Activated naive CD8-positive, alpha-beta T cell treated with anti-CD3 and anti-CD28 coated beads, Interleukin-2, amount 10 ng/mL, durations not matched to agents 7 days and 5 days (primary cell): ENCODE measurements around the gene C2orf76. TPM values are rescaled to one million over a fixed set of nuclear protein-coding genes. Genes with fewer than 3 reads are reported as not detected.

Experiments
- ATAC-seq: fragments of 150-1000 bp; cut with Tn5 transposase; one replicate; pipeline ENCODE4 v1.10.0; 2021; ENCODE audit warnings: low read depth, moderate library complexity
- POLR2A ChIA-PET: fragments of 350-600 bp; sonication (Branson Sonifier 250); formaldehyde crosslinking; loops from one replicate; lab custom pipeline; 2021; ENCODE audit warnings: antibody characterized with exemption; lab: Charles Lee
- DNase-seq: peaks from one replicate; pipeline ENCODE4 v3.0.0; 2021
- H3K27ac Mint-ChIP-seq: one replicate; pipeline ENCODE4 v1.8.0; 2022; ENCODE audit warnings: mild to moderate bottlenecking, mixed read lengths
- H3K27me3 Mint-ChIP-seq: one replicate; pipeline ENCODE4 v1.8.0; 2022; ENCODE audit warnings: mild to moderate bottlenecking, moderate library complexity, mixed read lengths
- H3K36me3 Mint-ChIP-seq: one replicate; pipeline ENCODE4 v1.8.0; 2021; ENCODE audit warnings: mild to moderate bottlenecking, mixed read lengths
- H3K4me1 Mint-ChIP-seq: one replicate; pipeline ENCODE4 v1.8.0; 2021; ENCODE audit warnings: mixed read lengths
- H3K4me3 Mint-ChIP-seq: one replicate; pipeline ENCODE4 v1.8.0; 2022; ENCODE audit warnings: mild to moderate bottlenecking, moderate library complexity, mixed read lengths
- H3K9me3 Mint-ChIP-seq: one replicate; pipeline ENCODE4 v1.8.0; 2021; ENCODE audit warnings: mixed read lengths
- total RNA-seq, 2 experiments: library from RNA; stranded (reverse); gene quantifications; one replicate each; pipeline ENCODE4 v1.2.3, GENCODE V29; 2021

Gene C2orf76
- total RNA-seq, 2 experiments from 2014 or later = 6.4 to 7.5 TPM

GRCh38 chr2:119256582-119256921 lies 110.1 kb downstream of the C2orf76 start:
- ATAC-seq = no peak
- H3K27me3 Mint-ChIP-seq = no peaks in the 10 kb centered on the region
- H3K36me3 Mint-ChIP-seq = no peaks in the 10 kb centered on the region

GRCh38 chr2:119255760-119256581 lies 110.7 kb downstream of the C2orf76 start:
- ATAC-seq = no peak
- POLR2A ChIA-PET = no interaction called here
- Mint-ChIP-seq H3K9me3 (no peaks in the 10 kb centered on the region), H3K4me3 (no peak overlapping the region), H3K4me1 (no peaks in the 10 kb centered on the region), H3K36me3 (no peaks in the 10 kb centered on the region), H3K27me3 (no peaks in the 10 kb centered on the region), H3K27ac (no peak overlapping the region)
- no peak for DNase-seq

More at GRCh38 chr2:119256582-119256921, 110.1 kb downstream of the C2orf76 start:
- no peak for DNase-seq
- Mint-ChIP-seq H3K4me1 (no peaks in the 10 kb centered on the region), H3K4me3 (no peak overlapping the region), H3K27ac (no peak overlapping the region), H3K9me3 (no peaks in the 10 kb centered on the region)
- POLR2A ChIA-PET = no interaction called here

- Mint-ChIP-seq H3K4me3 (no peak overlapping the region), H3K4me1 (no peaks in the 10 kb centered on the region), H3K36me3 (no peaks in the 10 kb centered on the region), H3K27me3 (no peaks in the 10 kb centered on the region), H3K9me3 (no peaks in the 10 kb centered on the region), H3K27ac (no peak overlapping the region)
- ATAC-seq = no peak
- no peak for DNase-seq
- POLR2A ChIA-PET = no interaction called here
These were observed 112.0 kb downstream of the C2orf76 start for GRCh38 chr2:119254601-119255080.

GRCh38 chr2:119253760-119254600 lies 112.7 kb downstream of the C2orf76 start:
- H3K27ac Mint-ChIP-seq = no peak overlapping the region

GRCh38 chr2:119253114-119253702 lies 113.4 kb downstream of the C2orf76 start:
- Mint-ChIP-seq H3K27ac (no peak overlapping the region), H3K9me3 (no peaks in the 10 kb centered on the region), H3K27me3 (no peaks in the 10 kb centered on the region), H3K36me3 (no peaks in the 10 kb centered on the region), H3K4me1 (no peaks in the 10 kb centered on the region), H3K4me3 (no peak overlapping the region)
- ATAC-seq (no peak), DNase-seq (no peak)
- POLR2A ChIA-PET = no interaction called here

More at GRCh38 chr2:119253760-119254600, 112.7 kb downstream of the C2orf76 start:
- Mint-ChIP-seq H3K27me3 (no peaks in the 10 kb centered on the region), H3K4me1 (no peaks in the 10 kb centered on the region), H3K9me3 (no peaks in the 10 kb centered on the region), H3K4me3 (no peak overlapping the region), H3K36me3 (no peaks in the 10 kb centered on the region)
- DNase-seq (no peak), ATAC-seq (no peak)
- POLR2A ChIA-PET = no interaction called here

Other genes with a start within 250 kb of the C2orf76 start
- not detected for gene C1QL2, start 208.1 kb downstream of the C2orf76 start, total RNA-seq
- under 1 TPM in 1 of 2 experiments, not detected in 1; 0.19 TPM for gene STEAP3, start 143.0 kb downstream of the C2orf76 start, total RNA-seq
- gene DBI, start 143 bp upstream of the C2orf76 start, total RNA-seq = 100 to 1,000 TPM; 141 to 147 TPM
- not detected for gene TMEM37, start 65.0 kb upstream of the C2orf76 start, total RNA-seq
- not detected for gene SCTR, start 157.6 kb upstream of the C2orf76 start, total RNA-seq
- gene CFAP221, start 177.6 kb upstream of the C2orf76 start, total RNA-seq = not detected